Central memory CD8-positive, alpha-beta T cell (primary cell): ENCODE data around the gene GATC.
A peak's percentile ranks its signal among the peaks of the same experiment; 100 is the strongest.

Source experiments
- ATAC-seq: fragments of 150-1000 bp; cut with Tn5 transposase; replicated peaks from 2 replicates; pipeline ENCODE4 v1.10.0; 2022; ENCODE audit warnings: mild to moderate bottlenecking, moderate FRiP score, moderate number of reproducible peaks; ENCODE audit not compliant: poor library complexity, severe bottlenecking; ENCODE audit errors: extremely low read depth
- DNase-seq, 2 donors: peaks; one replicate each; pipeline ENCODE4 v3.0.0; 2021; ENCODE audit warnings: low spot score in 2 of 2
- H3K27ac Mint-ChIP-seq: one replicate; pipeline ENCODE4 v1.8.0; 2022; ENCODE audit warnings: low read depth, mild to moderate bottlenecking, moderate library complexity, mixed read lengths
- H3K27me3 Mint-ChIP-seq: one replicate; pipeline ENCODE4 v1.8.0; 2022; ENCODE audit warnings: mixed read lengths
- H3K36me3 Mint-ChIP-seq: one replicate; pipeline ENCODE4 v1.8.0; 2022; ENCODE audit warnings: mild to moderate bottlenecking, moderate library complexity, mixed read lengths; ENCODE audit not compliant: insufficient read depth
- H3K4me1 Mint-ChIP-seq: one replicate; pipeline ENCODE4 v1.8.0; 2022; ENCODE audit warnings: mixed read lengths
- H3K4me3 Mint-ChIP-seq: one replicate; pipeline ENCODE4 v1.8.0; 2022; ENCODE audit warnings: mild to moderate bottlenecking, moderate library complexity, mixed read lengths
- H3K9me3 Mint-ChIP-seq: one replicate; pipeline ENCODE4 v1.8.0; 2022; ENCODE audit warnings: mixed read lengths

GATC gene

DNA sequence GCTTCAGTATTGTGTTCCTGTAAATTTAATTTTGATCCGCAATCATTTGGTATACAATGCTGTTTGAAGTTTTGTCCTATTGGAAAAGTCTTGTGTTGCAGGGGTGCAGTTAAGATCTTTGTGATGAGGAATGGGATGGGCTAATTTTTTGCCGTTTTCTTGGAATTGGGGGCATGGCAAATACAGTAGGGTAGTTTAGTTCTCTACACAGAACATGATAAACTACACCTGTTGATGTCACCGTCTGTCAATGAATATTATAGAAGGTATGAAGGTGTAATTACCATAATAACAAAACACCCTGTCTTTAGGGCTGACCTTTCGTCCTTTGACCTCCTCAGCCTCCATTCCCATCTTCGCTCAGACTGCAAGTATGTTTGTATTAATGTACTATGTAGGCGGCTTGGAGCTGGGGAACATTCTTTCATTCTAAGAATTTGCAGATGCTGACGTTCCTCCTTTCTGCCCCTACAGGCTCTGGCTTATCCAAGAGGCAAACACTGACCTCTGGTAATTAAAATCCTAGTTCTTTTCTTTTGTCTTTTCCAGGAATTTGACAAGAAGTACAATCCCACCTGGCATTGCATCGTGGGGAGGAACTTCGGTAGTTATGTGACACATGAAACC is 51.4 kb downstream of the GATC start:
- ATAC-seq = no peak
- Mint-ChIP-seq H3K9me3 (no peaks in the 10 kb centered on the region), H3K4me1 (peaks cover 32% of the 10 kb centered on the region), H3K27ac (peak overlapping the region; percentile 91), H3K36me3 (peaks cover 32% of the 10 kb centered on the region), H3K27me3 (no peaks in the 10 kb centered on the region), H3K4me3 (peak overlapping the region; percentile 90)
- DNase-seq = no peak

DNA sequence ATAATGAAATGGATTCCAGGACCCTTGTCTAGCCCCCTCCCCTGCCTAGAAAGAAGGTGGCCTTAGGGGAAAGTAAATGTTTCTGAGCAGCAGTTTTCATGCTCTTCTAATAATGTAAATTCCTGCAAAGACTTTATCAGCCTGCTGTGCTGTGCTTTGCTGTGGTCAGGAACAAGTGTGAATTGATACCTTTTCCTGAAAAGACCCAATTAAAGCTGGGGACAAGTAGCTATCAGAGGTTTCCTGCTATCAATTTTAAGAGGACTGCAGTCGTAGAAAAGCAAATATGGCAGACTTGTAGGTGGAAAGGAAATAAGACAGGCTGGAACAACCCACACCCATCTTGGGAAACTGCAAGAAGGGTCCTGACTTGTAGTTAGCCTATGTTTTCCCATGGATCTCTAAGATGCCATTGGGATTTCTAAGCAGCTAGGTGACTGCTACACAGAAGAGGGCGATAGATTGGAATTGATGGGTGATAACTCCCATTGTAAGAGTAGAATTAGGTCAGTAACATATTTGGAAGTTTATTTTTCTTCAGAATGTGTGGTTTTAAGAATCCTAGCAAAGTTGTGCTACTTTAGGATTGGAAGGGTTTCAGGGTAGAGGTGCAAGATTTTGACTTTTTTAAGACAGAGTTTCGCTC is 52.7 kb downstream of the GATC start:
- H3K36me3 Mint-ChIP-seq = peaks cover 39% of the 10 kb centered on the region
- H3K4me1 Mint-ChIP-seq = peaks cover 32% of the 10 kb centered on the region
- DNase-seq = no peak
- ATAC-seq = no peak
- no peak overlapping the region for H3K27ac Mint-ChIP-seq
- H3K9me3 Mint-ChIP-seq = no peaks in the 10 kb centered on the region
- no peaks in the 10 kb centered on the region for H3K27me3 Mint-ChIP-seq
- no peak overlapping the region for H3K4me3 Mint-ChIP-seq

DNA sequence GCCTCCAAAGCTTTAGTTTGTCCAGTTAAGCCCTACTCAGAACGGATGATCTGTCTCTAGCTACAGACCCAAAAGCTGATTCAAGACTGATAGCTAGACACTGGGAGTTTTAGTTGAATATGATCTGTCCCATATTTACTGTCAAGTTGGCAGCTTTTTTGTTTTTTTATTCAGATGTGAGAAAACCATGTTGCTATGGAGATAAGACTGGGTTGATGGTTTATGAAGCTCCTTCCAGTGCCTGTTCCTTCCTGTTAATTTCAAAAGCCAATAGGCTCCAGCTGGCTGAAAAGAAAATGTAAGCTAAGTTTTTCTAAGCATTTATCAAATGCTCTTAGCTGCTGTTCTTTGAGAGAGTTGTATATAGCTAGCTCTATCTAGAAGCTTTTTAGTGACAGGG is 54.3 kb downstream of the GATC start:
- DNase-seq (no peak), ATAC-seq (no peak)
- peak overlapping the region; percentile 44 for H3K27ac Mint-ChIP-seq
- H3K36me3 Mint-ChIP-seq = peaks cover 45% of the 10 kb centered on the region
- no peaks in the 10 kb centered on the region for H3K9me3 Mint-ChIP-seq
- peaks cover 24% of the 10 kb centered on the region for H3K4me1 Mint-ChIP-seq
- no peaks in the 10 kb centered on the region for H3K27me3 Mint-ChIP-seq
- no peak overlapping the region for H3K4me3 Mint-ChIP-seq

DNA sequence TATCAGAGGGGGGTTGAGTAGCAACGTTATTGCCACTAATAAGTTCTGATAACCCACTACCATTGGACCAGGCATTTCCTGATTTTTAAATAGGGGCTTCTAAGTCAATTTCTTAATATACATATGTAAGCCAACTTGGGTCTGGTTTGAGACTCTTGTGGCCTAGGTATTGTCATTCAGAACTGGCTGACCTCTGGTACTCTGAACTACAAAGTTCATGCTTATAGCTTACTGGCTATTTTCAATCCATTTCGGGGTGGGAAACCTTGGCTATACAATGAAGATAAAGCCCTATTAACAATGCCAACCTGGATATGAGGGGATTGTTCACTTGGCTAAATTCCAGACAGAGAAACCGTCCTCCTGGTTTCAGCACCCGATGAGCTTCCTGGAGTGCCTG is 58.3 kb downstream of the GATC start:
- ATAC-seq = no peak
- H3K36me3 Mint-ChIP-seq = peaks cover 41% of the 10 kb centered on the region
- no peak overlapping the region for H3K27ac Mint-ChIP-seq

DNA sequence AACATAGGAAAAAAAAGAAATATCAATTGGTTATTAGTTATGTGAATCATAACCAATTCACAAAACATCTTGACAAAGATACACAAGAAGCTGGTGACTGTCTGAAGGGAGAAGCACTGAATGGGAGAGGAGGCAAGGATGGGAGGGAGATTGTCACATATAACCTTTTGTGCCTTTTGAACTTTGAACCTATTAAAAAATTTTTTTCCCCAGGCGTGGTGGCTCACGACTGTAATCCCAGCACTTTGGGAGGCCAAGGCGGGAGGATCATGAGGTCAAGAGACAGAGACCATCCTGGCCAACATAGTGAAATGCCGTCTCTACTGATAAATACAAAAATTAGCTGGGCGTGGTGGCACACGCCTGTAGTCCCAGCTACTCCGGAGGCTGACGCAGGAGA is 62.3 kb downstream of the GATC start:
- Mint-ChIP-seq H3K4me3 (no peak overlapping the region), H3K27me3 (no peaks in the 10 kb centered on the region), H3K9me3 (no peaks in the 10 kb centered on the region), H3K36me3 (peaks cover 39% of the 10 kb centered on the region), H3K4me1 (peaks cover 4% of the 10 kb centered on the region), H3K27ac (no peak overlapping the region)
- ATAC-seq = no peak
- no peak for DNase-seq

More for the DNA sequence above, 58.3 kb downstream of the GATC start:
- H3K4me1 Mint-ChIP-seq = peaks cover 1% of the 10 kb centered on the region
- no peak for DNase-seq
- no peak overlapping the region for H3K4me3 Mint-ChIP-seq
- H3K9me3 Mint-ChIP-seq = no peaks in the 10 kb centered on the region
- no peaks in the 10 kb centered on the region for H3K27me3 Mint-ChIP-seq
